Panc1 (cell line): ENCODE data around the gene ZKSCAN2. TPM values are rescaled to one million over a fixed set of nuclear protein-coding genes. Genes with fewer than 3 reads are reported as not detected.

Experiments used
- ATAC-seq: fragments of 200-7000 bp; cut with Tn5 transposase; 2 replicates; pipeline ENCODE4 v1.9.1; 2020; ENCODE audit warnings: mild to moderate bottlenecking, moderate library complexity
- BruUV-seq: library from RNA; stranded (reverse); fragments of 400-500 nt; replicated peaks from 2 replicates; lab custom pipeline; 2021; lab: Mats Ljungman, UMichigan
- CTCF ChIA-PET: fragments of 300-600 bp; sonication (Branson Sonifier 250); formaldehyde crosslinking; loops from one replicate; lab custom pipeline; 2022; ENCODE audit warnings: antibody characterized with exemption; lab: Charles Lee
- POLR2A ChIA-PET: fragments of 300-600 bp; sonication (Branson Sonifier 250); formaldehyde crosslinking; loops from one replicate; lab custom pipeline; 2022; ENCODE audit warnings: antibody characterized with exemption; lab: Charles Lee
- DNase-seq: peaks from one replicate; pipeline ENCODE4 v3.0.0-alpha.2; 2010; ENCODE audit warnings: low read depth, low spot score
- H3K27ac ChIP-seq: 2 replicates; pipeline ENCODE4 v1.5.1; 2011; ENCODE audit warnings: mild to moderate bottlenecking, low read length, inconsistent platforms
- H3K27me3 ChIP-seq: fragments of 200-500 bp; sonication (Bioruptor generic); 2 replicates; pipeline ENCODE4 v1.6.0; 2014; ENCODE audit warnings: low read length, inconsistent platforms; ENCODE audit not compliant: control insufficient read depth, insufficient read depth
- H3K36me3 ChIP-seq: fragments of 200-500 bp; sonication (Bioruptor generic); 2 replicates; pipeline ENCODE4 v1.5.1; 2014; ENCODE audit warnings: inconsistent platforms, mild to moderate bottlenecking, low read length, moderate library complexity; ENCODE audit not compliant: control insufficient read depth, insufficient read depth
- H3K4me1 ChIP-seq: 2 replicates; pipeline ENCODE4 v1.5.1; 2011; ENCODE audit warnings: inconsistent platforms, mild to moderate bottlenecking, low read length, moderate library complexity; ENCODE audit not compliant: control insufficient read depth, insufficient read depth
- H3K4me3 ChIP-seq, 2 experiments: 2 replicates each; pipeline ENCODE4 v1.5.1; 2011 to 2012; ENCODE audit warnings: low read depth in 2 of 2, low read length in 2 of 2, mild to moderate bottlenecking in 2 of 2, inconsistent platforms in 1 of 2, moderate library complexity in 1 of 2
- H3K9me3 ChIP-seq: fragments of 200-500 bp; sonication (Bioruptor generic); 2 replicates; pipeline ENCODE4 v1.5.1; 2014; ENCODE audit warnings: low read depth, mild to moderate bottlenecking, inconsistent platforms, low read length, moderate library complexity; ENCODE audit not compliant: control insufficient read depth, insufficient read depth
- POLR2AphosphoS5 ChIP-seq: IDR thresholded peaks from 2 replicates; pipeline ENCODE4 v1.6.1; 2012; ENCODE audit warnings: mild to moderate bottlenecking, low read depth, low read length, moderate library complexity
- SIN3A ChIP-seq: IDR thresholded peaks from 2 replicates; pipeline ENCODE4 v1.6.1; 2012; ENCODE audit warnings: low read depth, mild to moderate bottlenecking, low read length, moderate library complexity, borderline replicate concordance; ENCODE audit not compliant: insufficient read depth
- TCF7L2 ChIP-seq: IDR thresholded peaks from 2 replicates; pipeline ENCODE4 v1.6.1; 2011; ENCODE audit warnings: mild to moderate bottlenecking, low read depth, low read length, inconsistent platforms
- in situ Hi-C: cut with HindIII; loops from 2 replicates; pipeline ENCODE4 v1.10.0; 2016; ENCODE audit warnings: low sequenced_read_pairs, low pct_unique_long_range_greater_than_20kb
- intact Hi-C: fragments of 100-400 bp; cut with micrococcal nuclease; formaldehyde crosslinking; loops from one replicate; pipeline ENCODE4 v1.10.0; 2022; ENCODE audit not compliant: unreplicated experiment
- total RNA-seq: library from RNA; stranded (reverse); gene quantifications from one replicate; pipeline ENCODE4 v1.2.1, GENCODE V29; 2021; ENCODE audit not compliant: unreplicated experiment
- TF ChIP-seq, protein P1 (sequence below): fragments of 450-650 bp; IDR thresholded peaks from 2 replicates; pipeline ENCODE4 v1.5.1; 2017; ENCODE audit warnings: mild to moderate bottlenecking
- TF ChIP-seq, protein P2 (sequence below), 2 experiments: IDR thresholded peaks; 2 replicates each; pipeline ENCODE4 v1.6.1; 2011 to 2012; ENCODE audit warnings: low read depth in 2 of 2, control low read depth in 1 of 2, low read length in 1 of 2, mild to moderate bottlenecking in 1 of 2, moderate library complexity in 1 of 2; ENCODE audit not compliant: insufficient read depth in 1 of 2

Gene ZKSCAN2
- total RNA-seq, 1 experiment from 2014 or later: 11.4 TPM

DNA sequence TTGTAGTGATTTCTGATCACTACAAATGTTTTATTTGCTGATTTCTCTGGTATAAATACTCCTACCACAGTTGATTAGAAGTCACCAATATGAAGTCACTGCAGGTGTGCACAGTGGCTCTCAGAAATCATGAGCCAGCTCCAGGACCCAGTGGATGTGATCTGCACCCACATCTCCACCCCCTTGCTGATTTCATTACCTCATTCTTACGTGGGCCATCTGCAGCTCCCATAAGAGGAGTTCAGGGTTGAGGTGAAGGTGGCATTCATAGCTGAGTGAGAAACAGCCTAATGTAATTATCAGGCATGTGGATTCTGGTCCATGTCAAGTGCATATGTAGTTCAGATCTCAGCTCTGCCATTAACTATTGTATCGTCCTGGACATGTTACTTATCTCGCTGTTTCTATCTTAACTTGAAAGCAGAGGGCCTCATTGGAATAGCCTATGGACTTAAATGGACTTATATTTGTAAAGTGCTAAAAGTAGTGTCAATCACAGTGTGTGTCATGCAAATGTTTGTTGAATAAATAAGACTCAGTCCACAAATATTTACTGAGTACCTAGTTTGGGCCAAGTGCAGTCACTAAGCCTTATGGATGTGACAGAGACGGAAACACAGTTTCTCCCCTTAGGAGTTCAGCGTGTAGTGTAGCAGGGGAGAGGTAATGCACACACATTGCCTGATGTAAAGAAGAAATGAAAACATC is 40.7 kb upstream of the ZKSCAN2 start:
- peak; percentile 67 for DNase-seq
- BruUV-seq: no TSS peak
- Histone ChIP-seq H3K4me1 (0 out of 2 replicates have a peak, but pooled peaks cover 2% of the 10 kb centered on the region), H3K9me3 (no peaks in the 10 kb centered on the region), H3K27me3 (no peaks in the 10 kb centered on the region), H3K4me3 (no peak overlapping the region), H3K36me3 (no peaks in the 10 kb centered on the region), H3K27ac (no peak overlapping the region)
- in situ Hi-C loops: no loop called here
- TF ChIP-seq TCF7L2: no peak
- TF ChIP-seq, protein P1, sequence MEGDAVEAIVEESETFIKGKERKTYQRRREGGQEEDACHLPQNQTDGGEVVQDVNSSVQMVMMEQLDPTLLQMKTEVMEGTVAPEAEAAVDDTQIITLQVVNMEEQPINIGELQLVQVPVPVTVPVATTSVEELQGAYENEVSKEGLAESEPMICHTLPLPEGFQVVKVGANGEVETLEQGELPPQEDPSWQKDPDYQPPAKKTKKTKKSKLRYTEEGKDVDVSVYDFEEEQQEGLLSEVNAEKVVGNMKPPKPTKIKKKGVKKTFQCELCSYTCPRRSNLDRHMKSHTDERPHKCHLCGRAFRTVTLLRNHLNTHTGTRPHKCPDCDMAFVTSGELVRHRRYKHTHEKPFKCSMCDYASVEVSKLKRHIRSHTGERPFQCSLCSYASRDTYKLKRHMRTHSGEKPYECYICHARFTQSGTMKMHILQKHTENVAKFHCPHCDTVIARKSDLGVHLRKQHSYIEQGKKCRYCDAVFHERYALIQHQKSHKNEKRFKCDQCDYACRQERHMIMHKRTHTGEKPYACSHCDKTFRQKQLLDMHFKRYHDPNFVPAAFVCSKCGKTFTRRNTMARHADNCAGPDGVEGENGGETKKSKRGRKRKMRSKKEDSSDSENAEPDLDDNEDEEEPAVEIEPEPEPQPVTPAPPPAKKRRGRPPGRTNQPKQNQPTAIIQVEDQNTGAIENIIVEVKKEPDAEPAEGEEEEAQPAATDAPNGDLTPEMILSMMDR: no peak
- ChIA-PET POLR2A (interaction anchor here (0.6 kb wide), 1 partner anchor 14 kb away, joined by 3 read pairs; no protein-coding TSS in a partner anchor), CTCF (no interaction called here)
- intact Hi-C loops: no loop called here
- ATAC-seq: peak; percentile 88

DNA sequence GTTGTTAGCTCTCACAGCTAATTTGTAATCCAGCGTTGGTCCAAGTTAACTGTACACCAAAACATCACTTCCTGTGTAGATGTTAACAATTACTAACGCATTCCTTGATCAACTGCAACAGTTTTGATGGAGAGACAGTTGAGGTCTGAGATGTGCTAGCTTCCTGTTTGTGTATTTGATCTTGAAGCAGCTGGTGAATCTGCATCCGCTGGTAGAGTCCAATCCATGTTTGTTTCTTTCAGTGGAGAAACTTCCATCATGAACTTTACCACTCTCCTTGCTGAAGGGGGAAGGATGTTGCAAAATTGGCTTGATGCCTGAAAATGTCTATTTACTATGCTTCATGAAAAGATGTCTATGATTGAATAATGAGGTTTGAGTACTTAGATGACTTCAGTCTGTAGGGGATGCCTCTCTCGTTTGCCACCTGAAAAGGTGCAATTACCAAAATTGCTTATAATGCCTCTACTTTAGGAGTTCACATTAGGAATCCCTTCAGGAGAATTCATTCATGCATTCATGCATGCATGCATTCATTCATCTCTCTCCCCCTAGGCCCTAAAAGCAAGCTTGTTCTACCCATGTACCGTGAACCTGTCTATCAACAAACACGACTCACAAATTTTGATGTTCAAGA is 39.6 kb upstream of the ZKSCAN2 start:
- in situ Hi-C loops (no loop called here), intact Hi-C loops (no loop called here)
- ChIA-PET POLR2A (interaction anchor here (0.6 kb wide), 1 partner anchor 18 kb away, joined by 3 read pairs; no protein-coding TSS in a partner anchor), CTCF (no interaction called here)
- Histone ChIP-seq H3K27me3 (no peaks in the 10 kb centered on the region), H3K4me3 (no peak overlapping the region), H3K27ac (no peak overlapping the region), H3K9me3 (no peaks in the 10 kb centered on the region), H3K36me3 (no peaks in the 10 kb centered on the region), H3K4me1 (0 out of 2 replicates have a peak, but pooled peaks cover 2% of the 10 kb centered on the region)
- no peak for ATAC-seq
- DNase-seq: no peak
- no TSS peak for BruUV-seq
- TF ChIP-seq POLR2AphosphoS5: no peak
- TF ChIP-seq, protein P2, sequence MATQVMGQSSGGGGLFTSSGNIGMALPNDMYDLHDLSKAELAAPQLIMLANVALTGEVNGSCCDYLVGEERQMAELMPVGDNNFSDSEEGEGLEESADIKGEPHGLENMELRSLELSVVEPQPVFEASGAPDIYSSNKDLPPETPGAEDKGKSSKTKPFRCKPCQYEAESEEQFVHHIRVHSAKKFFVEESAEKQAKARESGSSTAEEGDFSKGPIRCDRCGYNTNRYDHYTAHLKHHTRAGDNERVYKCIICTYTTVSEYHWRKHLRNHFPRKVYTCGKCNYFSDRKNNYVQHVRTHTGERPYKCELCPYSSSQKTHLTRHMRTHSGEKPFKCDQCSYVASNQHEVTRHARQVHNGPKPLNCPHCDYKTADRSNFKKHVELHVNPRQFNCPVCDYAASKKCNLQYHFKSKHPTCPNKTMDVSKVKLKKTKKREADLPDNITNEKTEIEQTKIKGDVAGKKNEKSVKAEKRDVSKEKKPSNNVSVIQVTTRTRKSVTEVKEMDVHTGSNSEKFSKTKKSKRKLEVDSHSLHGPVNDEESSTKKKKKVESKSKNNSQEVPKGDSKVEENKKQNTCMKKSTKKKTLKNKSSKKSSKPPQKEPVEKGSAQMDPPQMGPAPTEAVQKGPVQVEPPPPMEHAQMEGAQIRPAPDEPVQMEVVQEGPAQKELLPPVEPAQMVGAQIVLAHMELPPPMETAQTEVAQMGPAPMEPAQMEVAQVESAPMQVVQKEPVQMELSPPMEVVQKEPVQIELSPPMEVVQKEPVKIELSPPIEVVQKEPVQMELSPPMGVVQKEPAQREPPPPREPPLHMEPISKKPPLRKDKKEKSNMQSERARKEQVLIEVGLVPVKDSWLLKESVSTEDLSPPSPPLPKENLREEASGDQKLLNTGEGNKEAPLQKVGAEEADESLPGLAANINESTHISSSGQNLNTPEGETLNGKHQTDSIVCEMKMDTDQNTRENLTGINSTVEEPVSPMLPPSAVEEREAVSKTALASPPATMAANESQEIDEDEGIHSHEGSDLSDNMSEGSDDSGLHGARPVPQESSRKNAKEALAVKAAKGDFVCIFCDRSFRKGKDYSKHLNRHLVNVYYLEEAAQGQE (IDR thresholded peaks at IDR 0.05; ENCODE audit: insufficient read depth in 1 of 2, low read depth in 2 of 2, low read length in 1 of 2): no peak
- no peak for TF ChIP-seq SIN3A
- no peak for TF ChIP-seq TCF7L2
- TF ChIP-seq, protein P1: no peak
